HG03342 (cell line): ENCODE measurements around the gene NAT10.
A peak's percentile ranks its signal among the peaks of the same experiment; 100 is the strongest.

Source experiments
- ATAC-seq: cut with Tn5 transposase; IDR thresholded peaks from one replicate; pipeline ENCODE4 v1.9.1; 2021; ENCODE audit warnings: mild to moderate bottlenecking, moderate library complexity; ENCODE audit not compliant: unreplicated experiment

The NAT10 gene

DNA sequence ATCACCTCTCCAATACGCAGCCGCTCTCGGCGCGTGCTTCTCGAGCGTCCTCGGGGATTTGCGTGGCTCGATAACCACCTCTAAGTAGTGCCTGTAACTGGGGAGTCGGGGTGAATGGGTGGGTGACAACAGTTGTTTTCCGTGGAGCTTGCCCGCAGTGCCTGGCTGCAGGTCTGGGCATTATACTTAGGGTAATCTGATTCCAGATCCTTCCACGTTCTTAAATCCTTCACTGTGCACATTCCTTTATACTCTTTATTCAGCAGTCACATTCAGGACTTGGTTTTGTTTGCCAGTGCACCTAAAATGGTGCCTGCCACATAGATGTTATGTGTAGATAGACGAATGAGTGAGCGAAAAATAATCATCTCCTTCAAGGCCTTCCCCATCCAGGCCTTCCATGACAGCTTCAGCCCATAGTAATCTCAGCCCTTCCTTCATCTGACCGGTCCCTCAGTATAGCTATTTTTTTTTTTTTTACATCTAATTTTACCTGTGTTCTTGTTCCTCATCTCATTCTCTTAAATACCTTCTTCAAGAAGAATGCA, 602 bp downstream of the NAT10 start:
- ATAC-seq: no peak

DNA sequence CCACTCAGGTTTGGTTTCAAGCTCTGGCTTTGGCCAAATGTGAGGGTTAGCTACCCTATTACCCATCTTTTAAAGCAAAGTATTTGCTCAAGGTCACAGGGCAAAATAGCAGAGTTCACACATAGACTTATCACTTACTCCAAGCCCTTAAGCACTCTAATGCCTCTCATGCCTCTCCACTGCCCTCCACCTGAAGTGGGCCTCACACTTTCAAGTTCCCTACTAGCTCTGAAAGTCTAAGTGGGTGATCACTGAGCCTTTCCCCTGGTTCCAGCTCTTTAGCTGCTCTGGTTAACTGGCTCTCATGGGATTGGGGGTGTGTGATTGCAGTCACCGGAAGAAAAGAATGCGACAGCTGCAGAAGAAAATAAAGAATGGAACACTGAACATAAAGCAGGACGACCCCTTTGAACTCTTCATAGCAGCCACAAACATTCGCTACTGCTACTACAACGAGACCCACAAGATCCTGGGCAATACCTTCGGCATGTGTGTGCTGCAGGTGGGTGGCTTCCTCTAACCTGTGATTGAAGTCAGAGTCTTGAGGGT, 6.4 kb downstream of the NAT10 start:
- no peak for ATAC-seq

DNA sequence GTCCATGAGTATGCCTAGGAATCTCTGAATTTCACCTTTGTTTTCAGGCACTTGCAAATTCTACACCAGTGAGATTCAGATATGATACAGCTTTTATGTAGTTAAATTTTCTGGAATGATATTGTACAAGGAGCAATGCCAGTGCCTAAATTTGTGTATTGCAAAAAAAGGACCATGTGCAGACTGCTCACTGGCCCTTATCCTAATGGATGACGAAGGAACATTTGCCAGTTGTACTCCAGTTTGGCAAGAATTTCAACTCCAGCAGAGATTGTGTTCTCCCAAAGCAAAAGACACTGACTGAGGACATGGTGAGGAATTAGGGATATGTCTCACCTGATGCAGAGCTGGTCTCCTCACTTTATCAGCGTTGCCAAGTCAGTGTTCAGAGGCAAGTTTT, 8.6 kb downstream of the NAT10 start:
- no peak for ATAC-seq

DNA sequence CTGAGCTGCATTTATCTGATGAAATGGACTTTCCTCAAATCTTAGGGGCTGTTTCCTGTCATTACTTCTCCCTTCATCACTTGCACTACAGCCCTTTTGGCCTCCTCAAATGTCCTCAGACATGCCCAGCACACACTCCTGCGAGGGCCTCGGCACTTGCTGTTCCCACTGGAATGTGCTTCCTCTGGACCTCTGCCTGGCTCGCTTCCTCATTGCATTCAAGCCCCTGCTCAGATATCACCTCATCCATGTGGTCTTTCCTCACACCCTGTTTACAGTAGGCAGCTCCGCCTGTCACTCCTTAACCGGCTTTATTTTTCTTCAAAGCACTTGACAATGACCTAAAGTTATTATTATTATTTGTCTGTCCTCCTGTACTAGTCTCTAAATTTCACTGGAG, 9.0 kb downstream of the NAT10 start:
- no peak for ATAC-seq

DNA sequence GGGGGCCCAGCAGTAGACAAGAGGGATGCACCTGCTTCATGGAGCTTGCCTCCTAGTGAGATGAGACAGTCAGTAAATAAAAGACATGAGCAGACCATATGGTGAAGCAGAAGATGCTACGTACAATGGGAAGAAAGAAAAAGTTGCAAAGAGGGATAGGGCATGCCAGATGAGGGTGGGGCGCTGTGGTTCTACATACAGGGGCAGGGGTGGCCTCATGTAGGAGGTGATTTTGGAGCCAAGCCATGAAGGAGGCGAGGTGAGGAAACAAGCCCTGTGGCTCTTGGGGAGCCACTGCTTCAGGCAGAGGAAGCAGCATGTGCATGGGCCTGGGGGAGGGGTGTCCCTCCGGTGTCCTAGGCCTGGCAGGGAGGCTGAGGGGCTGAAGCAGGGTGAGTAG, 15.2 kb downstream of the NAT10 start:
- ATAC-seq: no peak

DNA sequence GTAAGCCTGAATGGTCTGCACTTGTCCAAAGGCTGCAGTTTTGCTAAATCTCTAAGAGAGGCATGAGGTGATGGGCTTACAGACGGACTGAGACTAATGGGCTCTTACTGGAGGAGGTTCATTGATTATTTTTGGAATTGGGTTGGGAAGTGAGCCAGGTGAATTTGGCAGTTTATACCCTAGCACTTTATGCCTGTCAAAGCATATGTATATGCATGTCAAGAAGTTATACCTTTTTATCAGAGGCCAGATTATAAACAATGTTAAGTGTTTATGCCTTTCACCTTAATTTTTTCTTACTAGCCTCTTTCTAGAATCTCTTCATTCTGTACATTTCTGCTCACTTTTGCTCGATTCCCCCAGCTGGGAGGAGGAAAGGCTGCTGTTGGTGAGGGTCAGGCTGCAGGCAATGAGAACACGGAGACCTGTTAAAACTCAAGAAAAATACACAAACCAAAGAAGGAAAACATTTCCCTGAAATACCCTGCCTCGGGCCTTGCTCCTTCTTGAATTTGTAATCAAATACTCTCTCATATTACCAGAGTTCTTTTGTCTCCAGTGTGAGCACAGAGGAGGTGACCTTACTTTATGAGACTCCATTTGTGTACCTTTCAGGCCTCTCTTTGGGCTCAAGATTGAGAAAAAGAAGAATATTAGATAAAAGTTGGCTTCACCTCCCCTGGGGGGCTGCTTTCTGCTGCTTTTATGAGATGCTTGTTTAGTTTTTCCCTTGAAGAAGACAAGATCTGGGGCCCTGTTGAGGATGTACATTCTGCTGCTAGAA, 19.6 kb downstream of the NAT10 start:
- no peak for ATAC-seq

DNA sequence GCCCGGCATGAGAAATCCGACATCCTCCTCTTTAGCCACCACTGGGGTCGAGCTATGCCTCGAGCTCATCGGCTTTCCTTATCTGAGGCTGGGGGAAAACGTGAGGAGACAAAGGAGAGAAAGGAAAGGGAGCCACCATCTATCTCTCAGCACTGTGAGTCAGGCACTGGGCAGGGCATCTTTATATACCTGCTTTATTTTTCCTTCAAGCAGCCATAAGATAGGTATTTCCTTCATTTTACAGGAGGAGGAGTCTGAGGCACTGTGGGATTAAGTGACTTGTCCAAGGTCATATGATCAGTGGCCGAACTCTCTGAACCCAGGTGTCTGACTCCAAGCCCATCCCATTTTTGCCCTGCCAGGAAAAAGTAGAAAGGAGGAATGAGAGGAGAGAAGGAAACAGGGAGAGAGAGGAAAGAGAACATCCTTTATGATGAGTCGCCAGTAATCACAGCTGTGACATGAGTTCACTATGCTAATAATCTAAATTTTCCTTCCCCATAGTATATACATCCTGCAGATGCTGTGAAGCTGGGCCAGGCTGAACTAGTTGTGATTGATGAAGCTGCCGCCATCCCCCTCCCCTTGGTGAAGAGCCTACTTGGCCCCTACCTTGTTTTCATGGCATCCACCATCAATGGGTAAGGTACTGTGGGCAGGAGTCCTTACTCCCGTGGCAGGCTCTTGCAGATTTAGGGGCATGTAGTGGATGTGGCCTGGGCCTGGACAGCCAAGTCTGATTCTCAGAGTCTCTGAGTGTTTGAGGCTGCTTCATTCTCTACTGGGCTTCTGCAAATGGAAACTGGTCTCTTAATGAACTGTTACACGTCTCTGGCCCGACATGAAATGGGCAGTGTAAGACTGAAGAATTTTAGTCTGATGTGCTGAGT, 21.8 kb downstream of the NAT10 start:
- ATAC-seq: no peak

DNA sequence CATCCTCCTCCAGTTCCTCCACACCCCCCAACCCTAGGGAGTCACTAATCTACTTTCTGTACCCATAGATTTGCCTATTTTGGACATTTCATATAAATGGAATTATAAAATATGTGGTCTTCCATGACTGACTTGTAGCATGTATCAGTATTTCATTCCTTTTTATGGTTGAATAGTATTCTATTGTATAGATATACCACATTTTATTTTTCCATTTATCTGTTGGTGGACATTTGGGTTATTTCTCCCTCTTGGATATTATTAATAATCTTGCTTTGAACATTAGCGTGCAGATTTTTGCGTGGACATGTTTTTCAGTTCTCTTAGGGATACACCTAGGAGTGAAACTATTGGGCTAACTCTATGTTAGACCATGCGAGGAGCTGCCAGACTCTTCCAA, 23.4 kb downstream of the NAT10 start:
- no peak for ATAC-seq

DNA sequence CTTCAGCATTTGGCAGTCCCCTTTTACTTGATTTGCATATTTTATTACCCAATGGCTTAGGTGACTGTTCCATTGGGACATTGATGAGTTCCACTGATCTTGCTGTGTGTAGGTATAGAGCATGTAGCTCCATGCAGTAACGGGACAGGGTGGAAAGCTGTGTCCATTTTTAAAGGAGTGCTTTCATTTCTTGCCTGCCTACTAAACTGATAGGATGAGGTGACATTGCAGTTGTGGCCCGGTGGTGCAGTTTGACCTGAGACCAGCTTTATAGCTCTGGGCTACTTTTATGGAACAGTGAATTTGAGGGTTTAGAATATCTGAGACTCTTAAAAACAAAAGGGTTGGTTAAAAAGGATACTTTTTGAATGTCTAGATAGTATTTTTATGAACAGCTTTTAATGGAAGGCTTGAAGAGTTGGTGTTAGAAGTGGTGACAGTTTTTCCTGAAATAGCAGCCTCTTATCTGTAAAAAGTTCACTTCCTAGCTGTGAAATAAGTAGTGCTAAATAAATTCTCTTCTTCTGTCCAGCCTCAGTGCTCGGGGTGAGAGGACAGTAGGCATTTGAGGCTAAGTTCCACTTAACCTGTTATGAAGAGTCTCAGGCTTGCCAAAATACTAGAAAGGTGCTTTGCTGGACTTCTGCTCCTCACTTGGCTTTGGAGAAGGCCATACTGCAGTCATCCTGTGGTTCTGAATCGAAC, 27.0 kb downstream of the NAT10 start:
- ATAC-seq: no peak

DNA sequence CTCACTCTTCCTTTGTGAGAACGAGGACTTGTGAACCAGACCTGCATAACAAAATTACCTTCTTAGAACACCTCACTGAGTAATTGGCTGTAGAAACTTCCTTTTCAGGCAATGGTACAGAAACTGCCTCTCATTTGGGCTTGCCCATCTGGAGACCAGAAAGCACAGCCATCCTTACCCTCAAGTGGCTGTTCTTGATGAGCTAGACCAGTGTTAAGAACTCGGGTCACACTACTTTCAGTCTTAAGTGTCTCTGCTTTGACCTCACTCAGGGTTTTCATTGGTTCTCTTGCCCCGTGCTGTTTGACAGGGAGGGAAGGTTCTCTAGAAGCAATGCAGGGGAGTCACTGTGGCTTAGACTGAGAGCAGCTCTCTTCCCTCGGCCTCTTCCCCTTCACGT, 29.3 kb downstream of the NAT10 start:
- ATAC-seq: no peak

DNA sequence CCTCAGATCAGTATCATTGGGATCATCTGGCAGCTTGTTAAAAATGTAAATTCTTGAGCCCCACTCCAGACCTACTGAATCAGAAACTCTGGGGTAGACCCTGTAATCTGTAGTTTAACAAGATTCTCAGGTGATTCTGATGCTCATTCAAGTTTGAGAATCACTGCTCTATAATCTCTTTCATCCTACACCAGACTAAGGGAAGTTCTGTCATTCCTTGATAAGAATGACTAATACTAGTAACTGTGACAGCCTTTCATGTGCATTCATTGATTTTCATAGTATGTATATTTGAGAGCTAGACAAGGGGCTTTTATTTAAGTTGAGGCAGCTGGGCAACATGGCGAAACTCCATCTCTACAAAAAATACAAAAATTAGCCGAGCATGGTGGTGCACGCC, 30.0 kb downstream of the NAT10 start:
- no peak for ATAC-seq

DNA sequence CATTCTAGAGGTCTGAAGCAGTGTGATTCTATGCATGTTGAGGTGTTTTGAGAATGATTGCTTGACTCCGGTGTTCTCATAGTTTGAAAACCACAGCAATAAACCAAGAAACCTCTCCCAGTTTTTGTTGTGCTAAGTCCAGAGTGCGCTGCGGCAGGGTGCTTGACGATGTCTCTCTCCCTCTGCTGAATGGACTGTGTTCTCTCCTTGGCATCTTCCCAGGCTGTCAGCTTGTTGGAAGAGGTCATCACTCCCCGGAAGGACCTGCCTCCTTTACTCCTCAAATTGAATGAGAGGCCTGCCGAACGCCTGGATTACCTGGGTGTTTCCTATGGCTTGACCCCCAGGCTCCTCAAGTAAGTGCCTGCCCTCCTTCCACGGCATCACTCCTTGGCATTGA, 31.0 kb downstream of the NAT10 start:
- ATAC-seq: no peak

DNA sequence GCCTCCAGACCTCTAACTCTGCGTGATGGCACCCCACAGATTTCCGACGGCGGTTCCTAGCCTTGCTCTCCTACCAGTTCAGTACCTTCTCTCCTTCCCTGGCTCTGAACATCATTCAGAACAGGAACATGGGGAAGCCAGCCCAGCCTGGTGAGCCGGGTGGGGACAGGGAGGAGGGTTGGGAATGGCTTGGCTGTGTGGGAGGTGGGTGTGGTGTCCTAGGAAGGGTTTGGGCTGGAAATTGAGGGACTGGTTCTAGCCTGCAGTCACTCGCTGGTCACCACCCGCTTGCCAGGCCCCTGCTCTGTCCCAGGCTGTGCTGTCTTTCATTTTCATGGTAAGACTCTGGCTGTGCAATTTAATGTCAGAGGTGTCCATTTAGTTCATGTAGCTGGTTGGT, 33.9 kb downstream of the NAT10 start:
- no peak for ATAC-seq

DNA sequence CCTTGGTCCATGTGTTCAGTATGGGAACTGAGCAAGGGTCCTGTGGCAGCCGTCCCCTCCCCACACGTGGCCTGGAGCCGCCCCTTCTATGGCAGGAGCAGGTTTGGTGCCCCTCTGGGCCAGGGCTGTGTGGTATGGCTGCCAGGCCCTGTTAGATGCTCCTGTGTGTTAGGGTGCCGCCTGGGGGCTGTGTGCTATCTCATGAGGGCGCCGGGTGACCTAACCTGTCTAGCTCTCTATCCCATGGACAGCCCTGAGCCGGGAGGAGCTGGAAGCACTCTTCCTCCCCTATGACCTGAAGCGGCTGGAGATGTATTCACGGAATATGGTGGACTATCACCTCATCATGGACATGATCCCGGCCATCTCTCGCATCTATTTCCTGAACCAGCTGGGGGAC, 34.7 kb downstream of the NAT10 start:
- no peak for ATAC-seq

DNA sequence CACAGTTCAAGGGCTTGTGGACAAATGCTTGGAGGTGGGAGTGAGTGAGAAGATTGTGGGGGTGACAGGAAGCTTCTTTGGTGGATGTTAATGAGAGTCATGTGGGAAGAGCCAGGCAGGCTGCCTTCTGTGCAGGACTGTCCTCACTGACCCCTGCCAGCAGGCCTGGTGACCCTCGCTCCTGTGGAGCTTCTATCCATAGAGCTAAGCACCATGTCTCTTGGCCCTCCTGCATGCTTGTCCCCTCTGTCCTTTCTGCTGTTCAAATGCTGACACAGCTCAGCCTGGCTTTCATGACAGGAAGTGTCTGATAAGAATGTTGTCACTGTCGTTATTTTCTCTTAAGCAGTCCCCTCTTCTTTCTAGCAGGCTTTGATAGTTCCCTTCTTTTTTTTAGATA, 37.6 kb downstream of the NAT10 start:
- no peak for ATAC-seq

DNA sequence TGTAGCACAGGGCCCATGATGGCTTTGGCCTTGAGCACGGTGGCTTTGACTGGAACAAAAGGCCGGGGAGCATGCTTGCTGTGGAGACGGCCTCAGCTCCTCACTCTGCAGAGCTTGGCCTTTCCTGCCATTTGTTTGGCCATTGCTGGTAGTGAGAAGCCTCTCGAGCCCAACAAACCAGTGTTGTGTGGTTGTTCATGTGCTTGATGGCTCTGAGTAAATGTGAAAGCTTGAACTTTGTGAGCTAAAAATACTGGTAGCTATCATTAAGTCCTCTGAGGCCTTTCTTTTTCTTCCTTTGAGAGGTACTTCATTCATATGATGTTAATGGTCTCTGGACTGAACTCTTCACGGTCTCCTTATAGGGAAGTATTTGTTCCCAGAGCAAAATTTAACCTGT, 39.6 kb downstream of the NAT10 start:
- ATAC-seq: no peak

DNA sequence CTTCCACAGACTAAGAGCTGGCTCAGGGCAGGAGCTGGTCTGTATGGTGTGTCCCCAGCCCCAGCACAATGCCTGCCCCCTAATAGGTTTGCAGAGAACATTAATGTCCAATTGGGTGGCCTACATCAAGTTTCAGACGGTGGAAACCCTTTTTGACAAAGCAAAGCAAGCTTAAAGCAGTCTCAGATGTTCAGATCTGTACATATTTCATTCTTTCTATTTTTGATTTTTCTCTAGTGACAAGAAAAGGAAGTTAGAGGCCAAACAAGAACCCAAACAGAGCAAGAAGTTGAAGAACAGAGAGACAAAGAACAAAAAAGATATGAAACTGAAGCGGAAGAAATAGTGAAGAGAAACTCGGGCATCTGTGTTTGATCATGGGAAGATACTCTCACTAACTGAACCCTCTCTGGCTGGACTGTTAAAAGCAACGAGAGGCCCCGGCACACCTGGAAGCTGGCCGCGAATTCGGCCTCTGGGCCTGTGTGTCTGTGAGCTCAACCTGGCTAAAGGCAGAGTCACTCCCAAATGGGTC, 40.5 kb downstream of the NAT10 start:
- peak; percentile 39 for ATAC-seq

DNA sequence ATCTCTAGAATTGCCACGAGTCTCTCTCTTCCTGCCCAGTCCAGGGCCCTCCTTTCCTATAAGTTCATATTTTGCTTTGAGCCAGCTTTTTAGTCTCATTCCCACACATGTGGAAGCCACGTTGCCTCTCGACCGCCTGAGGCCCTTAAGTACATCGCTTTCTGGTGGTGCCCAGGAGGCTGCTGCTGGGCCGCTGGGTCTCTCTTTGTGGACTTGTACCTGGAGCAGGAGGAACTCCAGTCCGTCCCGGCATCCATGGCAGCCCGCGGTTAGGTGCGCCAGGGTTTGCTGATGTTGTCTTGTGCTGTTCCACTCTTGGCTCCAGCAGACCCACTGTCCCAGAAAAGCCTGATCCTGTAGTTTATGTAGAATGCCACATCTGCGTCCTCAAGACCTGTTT, 41.0 kb downstream of the NAT10 start:
- no peak for ATAC-seq

DNA sequence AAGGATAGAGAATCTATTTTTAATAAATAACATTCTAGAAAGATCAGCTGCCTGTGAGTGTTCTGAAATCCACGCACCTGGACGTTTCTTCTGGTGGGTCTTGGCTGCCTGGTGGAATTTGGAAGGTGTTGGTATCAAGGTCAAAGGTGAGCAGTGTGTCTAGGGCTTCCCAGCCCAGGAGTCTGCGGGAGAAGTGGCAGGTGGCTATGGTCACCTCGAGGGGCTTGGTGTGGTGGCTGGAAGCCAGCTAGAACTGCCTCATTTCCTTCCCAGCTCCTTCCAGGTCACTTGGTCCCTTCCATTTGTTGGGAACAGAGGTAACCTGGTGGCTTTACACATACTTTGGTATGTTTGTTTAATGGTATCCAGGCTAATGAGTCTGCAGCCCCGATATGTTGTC, 41.4 kb downstream of the NAT10 start:
- ATAC-seq: no peak

DNA sequence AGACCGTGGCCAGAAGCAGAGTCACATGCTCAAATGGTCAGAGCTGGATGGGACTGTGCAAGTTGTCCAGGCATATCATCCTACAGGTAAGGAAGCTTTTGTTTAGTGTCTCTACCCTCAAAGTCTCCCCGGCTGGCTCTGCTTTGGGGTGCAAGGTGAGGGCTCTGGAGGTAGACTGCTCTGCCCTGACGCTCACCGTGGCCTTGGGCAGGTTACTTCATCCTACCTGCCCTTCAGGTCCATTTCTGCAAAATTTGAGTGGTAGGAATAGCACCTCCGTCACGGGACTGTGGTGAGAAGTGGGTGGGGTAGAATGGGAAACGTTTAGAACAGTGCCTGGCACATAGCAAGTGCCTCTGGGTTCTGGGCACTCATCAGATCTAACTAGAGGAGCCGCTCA, 42.2 kb downstream of the NAT10 start:
- no peak for ATAC-seq
